GM21786 (cell line): ENCODE data around the gene SUSD2.
"Not testable (repeated sequence)": the region's sequence is repeated elsewhere in the genome, so short reads cannot be mapped to it uniquely, and the experiment has no call there.

ENCODE experiments used
- ATAC-seq: cut with Tn5 transposase; IDR thresholded peaks from one replicate; pipeline ENCODE4 v1.9.1; 2021; ENCODE audit not compliant: unreplicated experiment

SUSD2 gene

DNA sequence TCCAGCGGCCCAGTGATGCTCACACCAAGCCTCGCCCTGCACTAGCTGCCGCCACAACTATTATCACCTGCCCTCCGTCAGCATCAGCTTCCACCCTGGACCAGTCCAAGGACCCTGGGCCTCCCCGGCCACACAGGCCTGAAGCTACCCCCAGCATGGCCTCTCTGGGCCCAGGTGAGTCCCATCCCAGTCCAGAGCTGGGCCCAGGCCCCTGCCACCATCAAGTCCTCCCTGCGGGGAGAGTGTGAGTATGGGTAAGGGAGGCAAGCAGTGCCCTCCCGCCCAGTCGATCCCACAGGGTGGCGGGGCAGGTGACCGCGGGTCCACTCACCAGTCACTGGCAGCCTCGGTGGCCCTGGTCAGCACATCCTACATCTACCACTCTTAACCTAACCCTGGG lies 9.5 kb upstream of the SUSD2 start:
- ATAC-seq, result no peak

DNA sequence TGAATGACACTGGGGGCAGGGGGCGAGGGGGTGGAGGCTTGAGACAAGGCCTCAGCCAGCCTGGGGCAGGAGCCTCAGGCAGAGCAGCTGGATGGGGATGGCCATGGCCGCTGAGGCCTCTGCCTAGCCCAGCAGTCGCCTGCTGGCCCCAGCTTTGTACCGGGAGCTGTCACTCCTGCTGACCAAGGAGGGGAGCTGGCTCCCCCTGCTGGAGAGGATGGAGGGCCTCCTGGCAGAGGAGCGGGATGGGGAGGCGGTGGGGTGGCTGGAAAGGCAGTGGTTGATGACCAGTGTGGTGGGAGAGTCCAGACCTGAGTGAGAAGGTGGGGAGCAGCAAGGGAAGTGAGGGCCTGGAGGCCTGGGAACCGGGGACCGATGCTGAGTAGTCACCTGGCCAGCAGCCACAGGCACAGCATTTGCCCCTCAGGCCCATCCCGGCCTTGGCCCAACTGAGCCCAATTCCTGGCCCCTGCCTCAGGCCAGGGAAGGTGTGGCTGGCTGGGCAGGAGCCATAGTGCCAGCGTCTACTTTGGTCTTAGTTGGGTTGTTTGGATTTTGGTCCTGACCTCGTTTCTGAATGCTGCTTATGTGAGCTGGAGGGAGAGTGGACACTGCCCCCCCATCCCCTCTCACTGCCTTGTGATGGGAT lies 6.0 kb upstream of the SUSD2 start:
- no peak for ATAC-seq

DNA sequence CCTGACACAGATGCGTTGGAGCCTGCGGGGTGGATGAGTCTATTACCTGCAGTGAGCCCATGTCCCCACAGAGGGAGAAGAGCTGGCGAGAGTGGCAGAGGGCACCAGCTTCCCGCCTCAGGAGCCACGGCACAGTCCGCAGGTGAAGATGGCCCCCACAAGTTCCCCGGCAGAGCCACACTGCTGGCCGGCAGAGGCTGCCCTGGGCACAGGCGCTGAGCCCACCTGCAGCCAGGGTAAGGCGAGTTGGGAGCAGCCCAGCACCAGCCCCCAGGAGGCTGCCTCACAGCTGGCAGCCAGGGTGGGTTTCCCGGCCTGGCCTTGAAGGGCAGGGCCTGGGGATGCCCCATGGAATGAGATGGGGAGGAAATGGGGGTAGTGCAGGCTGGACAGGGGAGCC lies 5.2 kb upstream of the SUSD2 start:
- no peak for ATAC-seq

GRCh38 chr22:24176630-24177029 lies 4.7 kb upstream of the SUSD2 start:
- ATAC-seq, result no peak

DNA sequence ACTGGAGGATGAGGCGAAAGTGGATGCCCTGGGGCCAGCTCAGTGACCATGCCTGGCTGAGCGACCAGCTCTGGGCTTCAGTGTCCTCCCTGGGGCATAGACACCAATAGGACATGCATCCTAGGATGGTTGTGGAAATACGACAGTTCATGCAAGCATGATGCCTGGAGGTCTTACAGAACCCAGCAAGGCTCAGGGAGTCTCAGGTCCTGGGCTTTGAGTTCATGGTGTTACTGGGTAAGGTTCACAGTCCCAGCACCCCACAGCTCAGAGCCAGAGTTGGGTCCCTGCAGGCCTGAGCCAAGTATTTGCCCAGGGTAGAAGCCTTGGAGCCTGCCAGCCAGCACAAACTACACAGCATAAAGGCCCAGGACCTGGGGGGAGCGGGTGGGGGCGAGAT lies 4.2 kb upstream of the SUSD2 start:
- ATAC-seq, result no peak

GRCh38 chr22:24177456-24177855 lies 3.8 kb upstream of the SUSD2 start:
- ATAC-seq, result no peak

GRCh38 chr22:24178021-24178431 lies 3.3 kb upstream of the SUSD2 start:
- no peak for ATAC-seq

- ATAC-seq, result no peak
Measured at GRCh38 chr22:24178502-24179440, 2.5 kb upstream of the SUSD2 start.

DNA sequence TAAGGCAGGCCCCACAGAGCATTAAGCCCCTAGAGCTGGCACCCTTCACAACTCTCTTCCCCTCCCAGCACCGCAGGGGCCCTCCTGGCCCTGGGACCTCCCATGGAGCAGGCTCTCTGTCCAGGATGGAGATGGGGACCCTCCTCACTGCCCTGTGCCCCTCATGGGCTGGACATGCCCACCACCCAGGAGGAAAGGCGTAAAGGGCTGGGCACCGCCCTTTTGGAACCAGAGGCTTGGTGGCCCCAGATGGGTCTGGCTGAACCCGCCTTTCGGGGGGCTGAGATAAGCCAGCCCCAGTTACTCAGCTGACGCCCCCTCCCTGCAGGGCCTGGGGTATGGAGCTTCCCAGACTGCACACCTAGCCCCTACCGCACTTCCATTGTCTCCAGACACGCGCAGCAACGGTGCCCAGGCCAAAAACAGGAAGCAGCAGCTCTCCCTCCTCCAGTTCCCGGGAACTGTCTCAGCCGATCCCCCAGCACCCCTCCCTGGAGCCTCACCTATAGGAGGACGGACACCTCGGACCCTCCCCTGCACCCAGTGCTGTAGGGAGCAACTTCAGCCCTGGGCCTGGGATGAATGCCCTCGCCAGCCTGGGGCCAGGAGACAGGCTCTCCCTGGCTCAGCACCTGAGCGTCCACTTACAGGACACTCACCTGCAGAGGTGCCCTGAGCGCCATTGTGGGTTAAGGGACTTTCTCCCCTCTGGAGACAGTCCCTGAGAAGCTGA lies 1.6 kb upstream of the SUSD2 start:
- ATAC-seq, result no peak

DNA sequence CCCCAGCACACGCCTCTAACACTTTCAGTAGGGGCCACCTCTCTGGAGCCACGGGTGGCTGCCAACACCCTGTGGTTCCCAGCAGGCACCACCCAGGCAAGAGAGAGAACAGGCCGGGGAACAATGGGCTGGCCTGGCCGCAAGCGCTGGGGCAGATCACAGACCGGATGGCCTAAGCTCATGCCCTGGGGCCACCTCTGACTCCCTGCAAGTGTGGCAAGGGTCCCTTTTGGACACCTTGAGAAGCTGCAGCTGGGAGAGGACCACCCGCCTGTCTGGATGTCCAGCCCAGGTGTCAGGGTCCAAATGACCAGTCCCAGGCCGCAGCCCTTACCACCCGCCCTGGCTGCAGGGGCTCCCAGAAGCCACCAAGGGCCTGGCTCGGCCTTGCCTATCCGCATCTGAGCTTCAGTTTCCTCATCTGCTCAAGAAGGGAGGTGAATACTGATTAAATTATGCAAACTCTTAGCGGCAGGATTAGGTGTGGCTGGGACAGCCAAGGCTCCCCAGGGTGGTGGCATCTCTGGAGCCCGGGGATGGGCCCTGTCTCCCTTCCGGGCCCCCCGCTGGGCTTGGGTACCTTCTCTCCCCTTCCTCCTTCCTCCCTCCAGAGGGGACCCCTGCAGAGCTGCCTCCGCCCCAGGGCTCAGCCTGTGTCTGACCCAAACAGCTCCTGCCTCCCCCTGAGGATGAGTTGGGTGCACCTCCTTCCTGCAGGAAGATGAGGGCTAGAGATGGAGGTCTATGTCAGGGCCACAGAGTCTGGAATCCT lies 785 bp upstream of the SUSD2 start:
- no peak for ATAC-seq

DNA sequence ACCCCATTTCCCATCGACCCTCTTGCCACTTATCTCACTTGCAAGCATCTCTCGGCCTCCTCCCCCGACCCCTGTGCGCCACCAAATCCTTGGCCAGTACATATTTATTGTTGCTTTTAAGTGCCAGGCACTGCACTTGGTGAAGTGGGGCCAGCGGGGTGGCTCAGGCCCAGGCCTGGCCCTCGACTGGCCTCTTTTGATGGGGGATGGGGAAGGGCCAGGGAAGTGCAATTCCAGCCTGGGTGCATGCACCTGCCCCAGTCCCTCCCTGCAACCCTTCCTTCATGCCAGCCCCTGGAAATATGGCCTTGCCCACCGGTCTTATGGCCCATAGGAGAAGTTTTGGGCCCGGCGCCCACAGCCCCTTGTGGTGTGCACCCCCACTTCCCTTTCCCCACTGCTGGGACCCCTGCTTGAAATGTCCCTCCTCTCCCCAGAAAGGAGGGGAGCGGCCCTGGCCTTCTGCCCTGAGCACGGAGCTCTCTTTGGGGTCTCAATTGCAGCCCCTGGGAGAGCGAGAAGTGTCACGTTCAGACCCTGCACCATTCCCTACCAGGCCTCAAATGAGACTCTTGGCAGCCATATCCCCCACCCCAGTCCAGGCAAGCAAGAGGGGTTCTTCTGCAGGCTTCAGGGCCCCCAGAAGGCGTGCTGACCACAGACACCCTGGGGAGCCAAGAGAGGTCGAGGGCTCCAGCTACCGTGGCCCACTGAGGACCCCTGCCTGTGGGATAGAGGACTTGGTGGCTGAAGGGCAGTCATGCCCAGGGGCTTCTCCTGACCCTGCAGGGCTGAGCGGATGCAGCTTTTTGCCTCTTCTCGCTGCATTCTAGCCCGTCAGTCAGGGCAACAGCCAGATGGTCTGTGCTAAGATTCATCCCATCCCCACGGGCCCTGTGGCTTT lies 961 bp downstream of the SUSD2 start:
- ATAC-seq, result no peak

GRCh38 chr22:24182900-24183246 lies 1.6 kb downstream of the SUSD2 start:
- ATAC-seq, result not testable (repeated sequence)

DNA sequence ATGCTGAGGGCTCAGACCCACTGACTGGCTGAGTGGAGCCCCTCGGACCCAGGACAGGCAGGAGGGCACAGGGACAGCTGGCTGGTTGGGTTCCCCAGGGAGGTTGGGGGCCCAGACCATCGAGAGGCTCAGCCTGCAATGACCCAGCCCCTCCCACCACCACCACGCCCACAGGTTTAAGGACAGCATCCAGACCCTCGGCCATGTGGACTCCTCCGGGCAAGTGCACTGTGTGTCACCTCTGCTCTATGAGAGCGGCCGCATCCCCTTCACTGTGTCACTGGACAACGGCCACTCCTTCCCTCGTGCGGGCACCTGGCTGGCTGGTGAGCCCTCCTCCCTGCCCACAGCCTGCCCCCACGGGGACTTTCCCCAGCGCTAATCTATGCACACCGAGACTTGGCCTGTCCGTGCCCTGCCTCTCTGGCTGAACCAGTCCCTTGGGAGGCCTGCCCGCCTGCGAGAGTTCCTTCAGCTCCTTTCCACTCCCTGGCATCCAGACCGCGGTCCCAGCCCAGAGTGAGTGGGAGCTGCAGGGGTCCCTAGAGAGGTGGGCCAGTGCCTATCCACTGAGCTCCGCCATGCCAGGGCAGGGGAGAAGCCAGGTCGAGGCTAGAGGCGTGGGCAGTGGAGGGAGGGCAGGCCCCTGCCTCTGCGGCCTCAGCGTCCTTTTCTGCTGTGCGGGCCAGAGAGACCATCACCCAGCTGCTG lies 2.2 kb downstream of the SUSD2 start:
- no peak for ATAC-seq

DNA sequence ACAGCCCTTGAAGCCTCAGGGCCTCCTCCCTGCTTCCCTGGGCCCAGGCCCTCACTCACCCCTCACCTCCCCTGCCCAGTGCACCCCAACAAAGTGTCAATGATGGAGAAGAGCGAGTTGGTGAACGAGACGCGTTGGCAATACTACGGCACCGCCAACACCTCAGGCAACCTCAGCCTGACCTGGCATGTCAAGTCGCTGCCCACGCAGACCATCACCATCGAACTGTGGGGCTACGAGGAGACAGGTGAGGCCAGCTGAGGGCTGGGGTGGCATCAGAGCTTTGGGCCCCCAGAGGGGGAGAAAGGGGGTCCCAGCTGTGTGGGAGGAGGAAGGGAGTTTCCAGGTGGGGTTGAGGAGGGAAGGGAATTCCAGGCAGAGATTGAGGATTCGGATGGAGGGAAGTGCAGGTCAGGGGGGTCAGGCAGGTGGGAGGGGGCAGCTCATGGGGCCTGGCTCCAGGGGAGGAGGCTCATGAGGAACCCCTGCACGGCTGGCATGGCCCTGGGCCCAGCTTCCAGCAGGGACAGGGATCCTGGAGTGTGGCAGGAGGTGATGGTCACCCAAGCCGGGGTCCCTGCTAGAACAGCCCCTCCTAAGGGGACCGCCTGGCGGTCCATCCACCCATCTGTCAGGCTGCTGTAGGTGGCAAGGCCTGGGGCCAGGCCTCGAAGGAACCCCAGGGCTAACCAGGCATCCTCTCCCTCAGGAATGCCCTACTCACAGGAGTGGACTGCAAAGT lies 2.9 kb downstream of the SUSD2 start:
- ATAC-seq, result no peak

DNA sequence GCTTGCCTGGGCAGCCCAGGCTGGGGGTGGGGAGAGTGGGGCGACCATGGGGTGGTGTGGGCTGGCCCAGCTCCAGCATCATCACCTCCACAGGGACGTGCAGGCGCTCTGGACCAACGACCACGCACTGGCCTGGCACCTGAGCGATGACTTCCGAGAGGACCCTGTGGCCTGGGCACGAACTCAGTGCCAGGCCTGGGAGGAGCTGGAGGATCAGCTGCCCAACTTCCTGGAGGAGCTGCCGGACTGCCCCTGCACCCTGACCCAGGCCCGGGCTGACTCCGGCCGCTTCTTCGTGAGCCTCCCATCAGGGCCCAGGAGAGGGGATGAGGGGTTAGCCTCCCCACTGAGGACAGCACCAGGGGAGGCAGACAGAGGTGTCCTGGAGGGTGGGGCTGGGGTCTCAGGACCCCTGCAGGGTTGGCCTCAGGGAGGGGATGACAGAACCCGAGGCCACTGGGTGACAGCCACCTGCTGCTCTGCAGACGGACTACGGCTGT lies 3.8 kb downstream of the SUSD2 start:
- ATAC-seq, result no peak

- ATAC-seq, result no peak
Measured at GRCh38 chr22:24185501-24186351, 4.4 kb downstream of the SUSD2 start.

DNA sequence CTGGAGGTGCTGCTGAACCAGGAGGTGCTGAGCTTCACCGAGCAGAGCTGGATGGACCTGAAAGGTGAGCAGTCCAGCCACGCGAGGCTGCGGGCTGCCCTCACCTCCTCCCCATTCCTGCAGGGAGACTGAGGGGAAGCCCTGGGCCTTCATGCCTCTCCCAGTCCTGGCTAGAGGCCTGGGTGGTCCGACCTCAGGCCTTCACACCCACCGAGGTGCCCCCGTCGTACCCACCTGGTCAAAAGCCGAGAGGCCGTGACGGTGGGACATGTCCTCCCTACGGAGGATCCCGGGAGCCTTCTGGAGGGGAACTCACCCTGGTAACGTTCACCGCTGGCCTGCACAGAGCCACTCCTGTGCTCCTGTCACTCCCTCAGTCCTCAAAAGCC lies 5.1 kb downstream of the SUSD2 start:
- ATAC-seq, result no peak
